ENCODE measurements around the gene AK9.

The AK9 gene

GRCh38 chr6:109653264-109653663 lies 37.7 kb downstream of the AK9 start:
- Histone ChIP-seq H3K4me3 (no peak overlapping the region), H3K27ac (no peak overlapping the region), H3K36me3 (peaks cover 0 to 17% (median 4%) of the 10 kb centered on the region in 3 donors), H3K27me3 (no peaks in the 10 kb centered on the region), H3K4me1 (no peaks in the 10 kb centered on the region), H3K9me3 (no peaks in the 10 kb centered on the region)
- no peak for DNase-seq
- intact Hi-C loops (cut with DNase I; ENCODE audit: low total_unique reads), result no loop called here
- no peak for TF ChIP-seq CTCF (IDR thresholded peaks at IDR 0.05)

- Histone ChIP-seq H3K27me3 (no peaks in the 10 kb centered on the region), H3K36me3 (peaks cover 18 to 45% (median 32%) of the 10 kb centered on the region in 3 donors), H3K27ac (no peak overlapping the region), H3K9me3 (no peaks in the 10 kb centered on the region), H3K4me1 (no peaks in the 10 kb centered on the region), H3K4me3 (no peak overlapping the region)
- TF ChIP-seq CTCF (IDR thresholded peaks at IDR 0.05), result no peak
- intact Hi-C loops (cut with DNase I; ENCODE audit: low total_unique reads), result no loop called here
- DNase-seq, result no peak
Measured at GRCh38 chr6:109644131-109644530, 46.9 kb downstream of the AK9 start.

GRCh38 chr6:109632405-109632804 lies 58.6 kb downstream of the AK9 start:
- Histone ChIP-seq H3K9me3 (peaks cover 0 to 19% (median 0%) of the 10 kb centered on the region in 3 donors), H3K36me3 (peaks cover 15 to 34% (median 18%) of the 10 kb centered on the region in 3 donors), H3K27ac (no peak overlapping the region), H3K4me1 (no peaks in the 10 kb centered on the region), H3K27me3 (no peaks in the 10 kb centered on the region), H3K4me3 (no peak overlapping the region)
- no peak for TF ChIP-seq CTCF (IDR thresholded peaks at IDR 0.05)
- intact Hi-C loops (cut with DNase I; ENCODE audit: low total_unique reads), result loop anchor here (5.0 kb wide), 1 partner anchor 335 kb away; no protein-coding TSS in a partner anchor
- DNase-seq, result no peak

- DNase-seq, result no peak
- Histone ChIP-seq H3K4me3 (no peak overlapping the region), H3K9me3 (peaks cover 0 to 23% (median 0%) of the 10 kb centered on the region in 3 donors), H3K36me3 (peaks cover 15 to 34% (median 18%) of the 10 kb centered on the region in 3 donors), H3K27me3 (no peaks in the 10 kb centered on the region), H3K27ac (no peak overlapping the region), H3K4me1 (no peaks in the 10 kb centered on the region)
- TF ChIP-seq CTCF (IDR thresholded peaks at IDR 0.05), result no peak
- intact Hi-C loops (cut with DNase I; ENCODE audit: low total_unique reads), result loop anchor here (5.0 kb wide), 1 partner anchor 336 kb away; no protein-coding TSS in a partner anchor
Measured at GRCh38 chr6:109631403-109631802, 59.6 kb downstream of the AK9 start.

GRCh38 chr6:109628158-109629000 lies 62.6 kb downstream of the AK9 start:
- H3K9me3 ChIP-seq, result peaks cover 0 to 36% (median 6%) of the 10 kb centered on the region in 3 donors
- no peak for DNase-seq
- intact Hi-C loops (cut with DNase I; ENCODE audit: low total_unique reads), result no loop called here
- H3K4me3 ChIP-seq, result no peak overlapping the region
- no peak for TF ChIP-seq CTCF (IDR thresholded peaks at IDR 0.05)
- no peak overlapping the region for H3K27ac ChIP-seq
- peaks cover 9 to 30% (median 18%) of the 10 kb centered on the region in 3 donors for H3K36me3 ChIP-seq
- H3K4me1 ChIP-seq, result no peaks in the 10 kb centered on the region
- no peaks in the 10 kb centered on the region for H3K27me3 ChIP-seq
